GM10266 (cell line): ENCODE results near the gene LIMA1.
"Not testable (repeated sequence)": the region's sequence is repeated elsewhere in the genome, so short reads cannot be mapped to it uniquely, and the experiment has no call there.

Experiments used
- DNase-seq: peaks from one replicate; pipeline ENCODE4 v3.0.0; 2012; ENCODE audit errors: extremely low spot score
- TF ChIP-seq, protein P1 (sequence below): IDR thresholded peaks from 2 replicates; pipeline ENCODE4 v1.5.1; 2012; ENCODE audit warnings: mild to moderate bottlenecking, low read depth; ENCODE audit not compliant: control insufficient read depth, insufficient read depth; ENCODE audit errors: missing control alignments

The LIMA1 gene

DNA sequence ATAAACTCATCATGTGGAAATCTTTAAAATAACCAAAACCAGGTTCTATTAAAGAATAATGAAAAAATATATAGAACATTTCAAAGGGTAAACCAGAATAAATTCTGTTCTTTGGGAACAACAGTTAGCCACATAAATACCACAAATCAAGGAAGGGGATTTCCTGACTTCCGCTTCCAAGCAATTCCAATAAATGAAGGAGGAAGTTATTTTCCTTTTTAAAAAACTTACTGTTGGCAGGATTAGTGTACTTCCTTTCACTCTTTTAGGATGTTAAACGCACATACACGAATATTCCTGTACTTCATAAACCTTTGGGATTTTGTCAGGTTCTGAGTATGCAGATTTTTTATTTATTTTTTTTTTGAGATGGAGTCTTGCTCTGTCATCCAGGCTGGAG lies 13.7 kb upstream of the LIMA1 start:
- TF ChIP-seq, protein P1, sequence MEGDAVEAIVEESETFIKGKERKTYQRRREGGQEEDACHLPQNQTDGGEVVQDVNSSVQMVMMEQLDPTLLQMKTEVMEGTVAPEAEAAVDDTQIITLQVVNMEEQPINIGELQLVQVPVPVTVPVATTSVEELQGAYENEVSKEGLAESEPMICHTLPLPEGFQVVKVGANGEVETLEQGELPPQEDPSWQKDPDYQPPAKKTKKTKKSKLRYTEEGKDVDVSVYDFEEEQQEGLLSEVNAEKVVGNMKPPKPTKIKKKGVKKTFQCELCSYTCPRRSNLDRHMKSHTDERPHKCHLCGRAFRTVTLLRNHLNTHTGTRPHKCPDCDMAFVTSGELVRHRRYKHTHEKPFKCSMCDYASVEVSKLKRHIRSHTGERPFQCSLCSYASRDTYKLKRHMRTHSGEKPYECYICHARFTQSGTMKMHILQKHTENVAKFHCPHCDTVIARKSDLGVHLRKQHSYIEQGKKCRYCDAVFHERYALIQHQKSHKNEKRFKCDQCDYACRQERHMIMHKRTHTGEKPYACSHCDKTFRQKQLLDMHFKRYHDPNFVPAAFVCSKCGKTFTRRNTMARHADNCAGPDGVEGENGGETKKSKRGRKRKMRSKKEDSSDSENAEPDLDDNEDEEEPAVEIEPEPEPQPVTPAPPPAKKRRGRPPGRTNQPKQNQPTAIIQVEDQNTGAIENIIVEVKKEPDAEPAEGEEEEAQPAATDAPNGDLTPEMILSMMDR: no peak
- no peak for DNase-seq

DNA sequence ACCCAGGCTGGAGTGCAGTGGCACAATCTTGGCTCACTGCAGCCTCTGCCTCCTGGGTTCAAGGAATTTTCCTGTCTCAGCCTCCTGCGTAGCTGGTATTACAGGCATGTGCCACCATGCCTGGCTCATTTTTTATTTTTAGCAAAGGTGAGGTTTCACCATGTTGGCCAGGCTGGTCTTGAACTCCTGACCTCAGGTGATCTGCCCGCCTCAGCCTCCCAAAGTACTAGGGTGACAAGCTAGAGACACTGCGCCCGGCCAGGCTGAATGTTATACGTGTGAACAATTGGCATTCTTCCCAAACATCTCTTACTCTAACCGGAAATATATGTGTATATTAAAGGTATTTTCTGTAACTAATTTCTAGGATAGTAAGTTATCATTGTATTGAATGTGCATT lies 13.2 kb upstream of the LIMA1 start:
- TF ChIP-seq, protein P1: no peak
- no peak for DNase-seq

DNA sequence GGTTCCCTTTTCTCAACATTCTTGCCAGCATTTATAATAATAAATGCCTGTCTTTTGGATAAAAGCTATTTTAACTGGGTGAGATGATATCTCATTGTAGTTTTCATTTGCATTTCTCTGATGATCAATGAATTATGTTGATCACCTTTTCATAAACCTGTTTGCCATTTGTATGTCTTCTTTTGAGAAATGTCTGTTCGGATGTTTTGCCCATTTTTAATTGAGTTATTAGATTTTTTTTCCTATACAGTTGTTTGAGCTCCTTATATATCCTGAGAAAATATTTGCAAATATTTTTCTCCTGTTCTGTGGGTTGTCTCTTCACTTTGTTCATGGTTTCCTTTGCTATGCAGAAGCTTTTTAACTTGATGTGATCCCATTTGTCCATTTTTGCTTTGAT lies 8.1 kb upstream of the LIMA1 start:
- TF ChIP-seq, protein P1: no peak
- DNase-seq: no peak

DNA sequence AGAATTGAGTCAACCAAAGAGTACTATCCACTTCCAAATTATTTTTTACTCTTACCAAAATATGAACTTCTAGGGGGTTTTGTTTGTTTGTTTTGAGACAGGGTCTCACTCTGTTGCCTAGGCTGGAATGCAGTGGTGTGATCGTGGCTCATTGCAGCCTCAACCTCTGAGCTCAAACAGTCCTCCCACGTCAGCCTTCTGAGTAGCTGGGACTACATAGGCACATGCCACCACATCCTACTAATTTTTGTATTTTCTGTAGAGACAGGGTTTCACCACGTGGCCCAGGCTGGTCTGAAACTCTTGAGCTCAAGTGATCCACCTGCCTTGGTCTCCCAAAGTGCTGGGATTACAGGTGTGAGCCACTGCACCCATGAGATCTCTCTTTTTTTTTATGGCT lies 7.4 kb upstream of the LIMA1 start:
- DNase-seq: not testable (repeated sequence)

DNA sequence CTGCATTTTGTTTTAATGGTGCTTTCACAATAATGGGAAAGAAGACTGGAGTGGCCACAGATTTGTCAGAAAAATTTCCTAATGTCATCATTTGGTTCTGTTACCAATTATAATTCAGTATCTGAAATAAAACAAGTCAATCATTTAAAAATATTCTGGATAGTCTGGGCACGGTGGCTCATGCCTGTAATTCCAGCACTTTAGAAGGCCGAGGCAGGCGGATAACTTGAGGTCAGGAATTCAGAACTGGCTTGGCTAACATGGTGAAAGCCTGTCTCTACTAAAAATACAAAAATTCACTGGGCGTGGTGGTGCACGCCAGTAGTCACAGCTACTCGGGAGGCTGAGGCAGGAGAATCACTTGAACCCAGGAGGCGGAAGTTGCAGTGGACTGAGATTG lies 4.0 kb upstream of the LIMA1 start:
- no peak for DNase-seq
- TF ChIP-seq, protein P1: no peak

DNA sequence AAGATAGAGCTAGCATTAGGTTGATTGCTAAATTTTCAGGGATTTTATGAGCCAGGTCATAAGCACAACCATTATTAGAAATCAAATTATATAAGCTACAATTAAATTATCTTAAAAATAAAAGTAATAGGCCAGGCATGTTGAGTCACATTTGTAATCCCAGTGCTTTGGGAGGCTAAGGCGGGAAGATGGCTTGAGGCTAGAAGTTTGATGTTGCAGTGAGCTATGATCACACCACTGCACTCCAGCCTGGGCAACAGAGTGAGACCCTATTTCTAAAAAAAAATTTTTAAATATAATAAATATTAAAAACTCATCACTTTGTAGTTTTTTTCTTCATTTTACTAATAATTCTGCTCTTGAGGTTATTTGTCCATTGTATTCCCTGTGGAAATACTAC lies 1.9 kb upstream of the LIMA1 start:
- no peak for DNase-seq
- TF ChIP-seq, protein P1: no peak

DNA sequence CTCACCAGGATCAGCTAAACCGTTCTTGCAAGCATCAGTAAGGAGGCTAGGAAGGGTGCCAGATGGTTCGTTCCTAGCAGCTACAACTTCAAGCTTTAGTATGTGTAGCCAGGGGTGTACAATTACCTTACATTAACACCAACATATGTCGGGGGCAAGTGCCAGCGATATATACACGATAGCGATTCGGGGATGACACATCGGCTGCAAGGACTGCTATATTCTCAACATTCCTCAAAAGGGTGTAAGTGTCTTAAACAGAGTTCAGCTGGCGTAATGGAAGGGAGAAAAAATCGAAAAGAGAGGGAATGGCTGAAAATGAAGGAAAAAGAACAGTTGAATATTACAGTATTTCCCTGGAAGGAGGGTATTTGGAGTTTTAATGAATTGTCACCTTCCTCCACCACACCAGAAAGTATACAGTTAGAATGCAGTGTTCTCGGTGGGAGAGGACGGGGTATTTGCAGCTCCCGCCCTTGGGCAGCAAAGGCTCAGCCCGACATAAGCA lies 545 bp downstream of the LIMA1 start:
- TF ChIP-seq, protein P1: no peak
- no peak for DNase-seq

DNA sequence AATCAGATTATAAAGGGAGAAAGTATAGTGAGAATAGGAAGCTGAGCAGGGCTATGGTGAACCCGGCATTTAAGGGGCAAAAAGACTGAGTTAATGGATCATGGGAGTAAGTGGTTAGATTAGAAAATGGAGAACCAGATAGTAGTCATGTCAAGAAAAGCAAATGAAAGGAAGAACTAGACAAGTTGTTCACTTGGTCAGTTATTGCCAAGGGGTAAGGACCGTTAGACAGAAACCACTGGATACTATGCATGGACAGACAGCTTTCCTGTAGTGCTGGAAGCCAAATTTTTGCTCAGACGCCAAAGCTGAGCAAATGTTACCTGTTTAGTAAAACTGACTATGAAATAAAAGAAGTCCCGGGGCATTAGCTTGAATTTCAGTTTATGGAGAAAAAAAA lies 3.8 kb downstream of the LIMA1 start:
- no peak for DNase-seq
- TF ChIP-seq, protein P1: no peak
